Measurements from ENCODE around the gene KY.

GRCh38 chr3:134567605-134568004 is 83.2 kb downstream of the KY start:
- TF ChIP-seq CTCF (conservative IDR thresholded peaks at IDR 0.05 in 1 of 2, IDR thresholded peaks at IDR 0.05 in 1 of 2; ENCODE audit: extremely low read depth in 1 of 2, insufficient read depth in 1 of 2, low read depth in 1 of 2, low read length in 2 of 2) (no peak), EZH2 (IDR thresholded peaks at IDR 0.05; ENCODE audit: borderline replicate concordance, low read length) (no peak)
